ENCODE measurements around the gene SELENOW.
A peak's percentile ranks its signal among the peaks of the same experiment; 100 is the strongest.
"Not testable (repeated sequence)": the region's sequence is repeated elsewhere in the genome, so short reads cannot be mapped to it uniquely, and the experiment has no call there.

The SELENOW gene

GRCh38 chr19:47752440-47753211 lies 25.9 kb upstream of the SELENOW start:
- peaks cover 14% of the 10 kb centered on the region for H3K36me3 Mint-ChIP-seq
- no peaks in the 10 kb centered on the region for H3K9me3 Mint-ChIP-seq (ENCODE audit: low read depth)
- peaks cover 20% of the 10 kb centered on the region for H3K4me1 Mint-ChIP-seq (ENCODE audit: low read depth)
- H3K4me3 Mint-ChIP-seq: peak overlapping the region; percentile 5
- peak overlapping the region; percentile 34 for H3K27ac Mint-ChIP-seq
- H3K27me3 Mint-ChIP-seq: no peaks in the 10 kb centered on the region

- no peaks in the 10 kb centered on the region for H3K9me3 Mint-ChIP-seq (ENCODE audit: low read depth)
- H3K27ac Mint-ChIP-seq: peak overlapping the region; percentile 10
- H3K4me3 Mint-ChIP-seq: no peak overlapping the region
- peaks cover 6% of the 10 kb centered on the region for H3K4me1 Mint-ChIP-seq (ENCODE audit: low read depth)
- H3K36me3 Mint-ChIP-seq: peaks cover 15% of the 10 kb centered on the region
- H3K27me3 Mint-ChIP-seq: no peaks in the 10 kb centered on the region
Measured at GRCh38 chr19:47754206-47755064, 24.1 kb upstream of the SELENOW start.

DNA sequence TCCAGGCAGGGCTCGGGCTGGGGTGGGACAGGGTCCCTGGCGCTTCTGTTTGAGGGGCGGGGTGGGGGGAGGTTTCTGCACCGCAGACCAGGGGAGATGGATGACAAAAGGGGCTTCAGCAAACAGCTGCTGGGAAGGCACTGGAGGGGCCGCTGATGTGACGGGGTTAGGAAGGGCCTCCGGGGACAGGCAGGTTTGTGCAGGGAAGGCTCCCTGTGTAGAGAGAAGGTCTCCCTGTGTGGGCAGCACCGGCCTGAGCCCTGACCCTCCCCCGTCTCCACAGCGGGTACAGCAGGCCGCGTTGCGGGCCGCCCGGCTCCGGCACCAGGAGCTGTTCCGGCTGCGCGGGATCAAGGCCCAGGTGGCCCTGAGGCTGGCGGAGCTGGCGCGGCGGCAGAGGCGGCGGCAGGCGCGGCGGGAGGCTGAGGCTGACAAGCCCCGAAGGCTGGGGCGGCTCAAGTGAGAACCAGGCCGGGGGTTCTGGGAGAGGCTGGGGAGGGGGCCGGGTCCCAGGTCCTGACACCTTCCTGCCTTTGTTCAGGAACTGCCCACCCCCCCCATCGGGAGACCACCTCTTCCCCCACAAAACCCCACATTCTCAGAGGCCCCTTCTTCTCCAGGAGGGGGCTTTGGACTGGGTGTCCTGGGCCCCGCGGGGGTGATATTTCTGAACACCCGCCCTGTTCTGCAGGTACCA lies 23.3 kb upstream of the SELENOW start:
- Mint-ChIP-seq H3K36me3 (peaks cover 15% of the 10 kb centered on the region), H3K27ac (no peak overlapping the region), H3K9me3 (ENCODE audit: low read depth) (no peaks in the 10 kb centered on the region), H3K4me1 (ENCODE audit: low read depth) (peaks cover 3% of the 10 kb centered on the region), H3K27me3 (no peaks in the 10 kb centered on the region), H3K4me3 (no peak overlapping the region)

GRCh38 chr19:47755762-47756626 lies 22.5 kb upstream of the SELENOW start:
- no peaks in the 10 kb centered on the region for H3K9me3 Mint-ChIP-seq (ENCODE audit: low read depth)
- H3K4me3 Mint-ChIP-seq: no peak overlapping the region
- no peaks in the 10 kb centered on the region for H3K4me1 Mint-ChIP-seq (ENCODE audit: low read depth)
- H3K36me3 Mint-ChIP-seq: peaks cover 15% of the 10 kb centered on the region
- no peaks in the 10 kb centered on the region for H3K27me3 Mint-ChIP-seq
- H3K27ac Mint-ChIP-seq: no peak overlapping the region

DNA sequence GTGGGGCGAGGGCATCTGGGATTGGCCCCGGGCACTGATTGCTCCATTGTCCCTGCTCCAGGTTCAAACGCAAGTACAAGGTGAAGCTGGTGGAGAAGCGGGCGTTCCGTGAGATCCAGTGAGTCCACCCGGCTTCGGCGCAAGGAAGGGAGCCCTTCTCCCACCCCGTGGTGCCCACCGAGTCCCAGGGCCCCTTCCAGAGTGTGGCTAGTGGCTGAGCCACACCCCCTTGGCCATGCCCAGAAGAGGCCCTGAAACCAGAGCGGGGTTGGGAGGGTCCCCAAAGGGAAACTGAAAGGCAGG lies 21.9 kb upstream of the SELENOW start:
- no peaks in the 10 kb centered on the region for H3K9me3 Mint-ChIP-seq (ENCODE audit: low read depth)
- peaks cover 15% of the 10 kb centered on the region for H3K36me3 Mint-ChIP-seq
- no peak overlapping the region for H3K27ac Mint-ChIP-seq
- no peaks in the 10 kb centered on the region for H3K4me1 Mint-ChIP-seq (ENCODE audit: low read depth)
- no peaks in the 10 kb centered on the region for H3K27me3 Mint-ChIP-seq
- no peak overlapping the region for H3K4me3 Mint-ChIP-seq

- Mint-ChIP-seq H3K27ac (no peak overlapping the region), H3K4me3 (no peak overlapping the region), H3K9me3 (ENCODE audit: low read depth) (no peaks in the 10 kb centered on the region), H3K36me3 (peaks cover 15% of the 10 kb centered on the region), H3K27me3 (no peaks in the 10 kb centered on the region), H3K4me1 (ENCODE audit: low read depth) (no peaks in the 10 kb centered on the region)
Measured at GRCh38 chr19:47756953-47757608, 21.4 kb upstream of the SELENOW start.

DNA sequence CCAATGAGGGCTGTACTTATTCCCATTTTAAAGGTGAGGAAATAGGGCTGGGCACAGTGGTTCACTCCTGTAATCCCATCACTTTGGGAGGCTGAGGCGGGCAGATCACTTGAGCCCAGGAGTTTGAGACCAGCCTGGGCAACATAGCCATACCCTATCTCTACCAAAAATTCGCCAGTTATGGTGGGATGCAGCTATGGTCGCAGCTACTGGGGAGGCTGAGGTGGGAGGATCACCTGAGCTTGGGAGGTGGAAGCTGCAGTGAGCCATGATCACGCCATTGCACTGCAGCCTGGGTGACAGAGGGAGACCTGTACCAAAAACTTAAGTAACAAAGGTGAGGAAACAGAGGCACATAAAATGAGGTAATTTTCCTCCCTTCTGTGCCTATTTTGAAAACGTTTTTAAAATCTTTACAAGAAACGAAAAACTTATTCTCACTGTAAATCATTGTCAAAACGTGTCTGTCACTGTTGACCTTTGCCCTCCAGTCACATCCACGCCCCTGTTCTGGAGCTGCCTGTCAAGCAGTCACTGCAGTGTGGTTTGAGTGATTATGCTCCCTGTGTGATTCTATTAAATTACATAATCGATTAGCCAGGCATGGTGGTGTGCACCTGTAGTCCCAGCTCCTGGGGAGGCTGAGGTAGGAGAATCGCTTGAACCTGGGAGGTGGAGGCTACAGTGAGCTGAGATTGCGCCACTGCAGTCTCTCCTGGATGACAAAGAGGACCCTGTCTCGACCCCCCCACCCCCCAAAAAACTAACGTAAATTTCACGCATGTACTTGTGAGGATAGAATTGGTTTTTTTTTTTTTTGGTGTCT lies 20.7 kb upstream of the SELENOW start:
- Mint-ChIP-seq H3K9me3 (ENCODE audit: low read depth) (no peaks in the 10 kb centered on the region), H3K27ac (no peak overlapping the region), H3K36me3 (peaks cover 15% of the 10 kb centered on the region), H3K27me3 (no peaks in the 10 kb centered on the region), H3K4me1 (ENCODE audit: low read depth) (no peaks in the 10 kb centered on the region), H3K4me3 (no peak overlapping the region)

GRCh38 chr19:47758443-47758804 lies 20.1 kb upstream of the SELENOW start:
- peaks cover 13% of the 10 kb centered on the region for H3K36me3 Mint-ChIP-seq
- no peaks in the 10 kb centered on the region for H3K4me1 Mint-ChIP-seq (ENCODE audit: low read depth)

DNA sequence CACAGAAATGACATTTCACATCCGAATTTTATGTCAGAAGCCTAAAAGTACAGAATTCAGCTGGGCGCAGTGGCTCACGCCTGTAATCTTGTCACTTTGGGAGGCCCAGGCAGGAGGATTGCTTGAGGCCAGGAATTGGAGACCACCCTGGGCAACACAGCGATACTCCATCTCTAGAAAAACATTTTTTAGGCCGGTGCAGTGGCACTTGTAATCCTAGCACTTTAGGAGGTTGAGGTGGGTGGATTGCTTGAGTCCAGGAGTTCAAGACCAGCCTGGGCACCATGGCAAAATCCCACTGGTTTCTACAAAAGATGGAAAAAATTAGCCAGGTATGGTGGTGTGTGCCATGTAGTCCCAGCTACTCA lies 17.9 kb upstream of the SELENOW start:
- H3K27ac Mint-ChIP-seq: no peak overlapping the region
- no peaks in the 10 kb centered on the region for H3K9me3 Mint-ChIP-seq (ENCODE audit: low read depth)
- no peaks in the 10 kb centered on the region for H3K27me3 Mint-ChIP-seq
- H3K4me3 Mint-ChIP-seq: no peak overlapping the region
- peaks cover 9% of the 10 kb centered on the region for H3K36me3 Mint-ChIP-seq
- no peaks in the 10 kb centered on the region for H3K4me1 Mint-ChIP-seq (ENCODE audit: low read depth)

More at GRCh38 chr19:47758443-47758804, 20.1 kb upstream of the SELENOW start:
- no peaks in the 10 kb centered on the region for H3K27me3 Mint-ChIP-seq
- no peak overlapping the region for H3K4me3 Mint-ChIP-seq
- H3K9me3 Mint-ChIP-seq (ENCODE audit: low read depth): no peaks in the 10 kb centered on the region
- H3K27ac Mint-ChIP-seq: peak overlapping the region; percentile 6

DNA sequence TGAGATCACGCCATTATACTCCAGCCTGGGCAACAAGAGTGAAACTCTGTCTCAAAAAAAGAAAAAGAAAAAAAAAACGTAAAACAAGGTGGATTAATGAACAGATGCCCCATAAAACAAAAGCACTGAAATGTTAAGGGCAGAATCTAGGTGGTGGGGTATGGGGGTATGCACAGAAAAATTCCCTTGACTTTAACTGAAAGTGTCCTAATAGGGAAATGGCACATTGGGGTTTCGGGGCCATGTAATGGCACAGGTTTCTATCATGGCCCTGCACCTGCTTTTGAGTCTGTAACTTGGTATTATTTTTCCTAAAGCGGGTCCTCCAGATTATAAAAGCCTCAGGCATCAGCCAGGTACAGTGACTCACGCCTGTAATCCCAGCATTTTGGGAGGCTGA lies 16.9 kb upstream of the SELENOW start:
- Mint-ChIP-seq H3K9me3 (ENCODE audit: low read depth) (no peaks in the 10 kb centered on the region), H3K4me1 (ENCODE audit: low read depth) (no peaks in the 10 kb centered on the region), H3K36me3 (peaks cover 9% of the 10 kb centered on the region), H3K27me3 (no peaks in the 10 kb centered on the region), H3K4me3 (no peak overlapping the region), H3K27ac (no peak overlapping the region)

DNA sequence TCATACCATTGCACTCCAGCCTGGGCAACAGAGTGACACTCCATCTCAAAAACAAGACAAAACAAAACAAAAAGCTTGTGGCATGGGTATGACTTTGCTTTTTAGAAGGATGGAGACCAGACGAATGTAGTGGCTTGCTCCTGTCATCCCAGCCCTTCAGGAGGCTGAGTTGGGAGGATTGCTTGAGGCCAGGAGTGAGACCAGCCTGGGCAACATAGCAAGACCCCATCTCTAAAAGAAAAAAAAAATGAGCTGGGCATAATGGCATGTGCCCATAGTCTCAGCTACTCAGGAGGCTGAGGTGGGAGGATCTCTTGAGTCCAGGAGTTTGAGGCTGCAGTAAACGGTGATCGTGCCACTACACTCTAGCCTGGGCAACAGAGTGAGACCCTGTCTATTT lies 16.4 kb upstream of the SELENOW start:
- no peaks in the 10 kb centered on the region for H3K27me3 Mint-ChIP-seq
- no peaks in the 10 kb centered on the region for H3K9me3 Mint-ChIP-seq (ENCODE audit: low read depth)
- no peak overlapping the region for H3K4me3 Mint-ChIP-seq
- H3K4me1 Mint-ChIP-seq (ENCODE audit: low read depth): no peaks in the 10 kb centered on the region
- peaks cover 8% of the 10 kb centered on the region for H3K36me3 Mint-ChIP-seq
- H3K27ac Mint-ChIP-seq: no peak overlapping the region

DNA sequence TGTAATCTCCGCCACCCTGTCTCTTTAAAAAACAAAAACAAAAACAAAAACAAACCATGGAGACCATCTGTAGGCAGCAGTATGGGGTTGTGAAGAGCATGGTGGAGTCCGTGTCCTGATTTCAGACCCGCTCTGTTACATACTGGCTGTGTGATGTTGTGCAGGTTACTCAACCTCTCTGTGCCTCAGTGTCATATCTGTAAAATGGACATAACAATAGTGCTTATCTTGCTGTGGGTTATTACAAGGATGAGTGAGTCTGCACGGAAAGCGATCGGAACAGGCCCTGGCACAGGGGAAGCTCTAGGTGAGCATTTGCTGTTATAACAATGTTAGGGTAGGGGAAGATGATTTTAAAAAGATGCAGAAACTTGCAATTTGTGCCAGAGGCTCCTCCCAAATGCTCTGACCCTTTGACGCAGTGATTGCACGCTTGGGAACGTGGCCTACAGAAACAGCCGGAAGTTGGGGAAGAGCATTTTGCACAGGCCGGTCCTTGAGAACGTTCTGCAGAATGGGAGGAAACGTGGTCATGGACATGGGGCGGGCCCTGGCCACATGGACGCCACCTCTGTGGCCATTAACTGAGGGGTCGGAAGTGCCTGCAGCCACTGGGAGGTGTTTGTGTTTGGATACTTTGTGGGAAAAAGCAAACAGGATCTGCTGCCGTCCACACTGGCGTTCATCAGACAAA lies 15.7 kb upstream of the SELENOW start:
- no peaks in the 10 kb centered on the region for H3K4me1 Mint-ChIP-seq (ENCODE audit: low read depth)
- H3K27ac Mint-ChIP-seq: no peak overlapping the region
- peaks cover 7% of the 10 kb centered on the region for H3K36me3 Mint-ChIP-seq
- no peaks in the 10 kb centered on the region for H3K27me3 Mint-ChIP-seq
- H3K9me3 Mint-ChIP-seq (ENCODE audit: low read depth): no peaks in the 10 kb centered on the region
- H3K4me3 Mint-ChIP-seq: no peak overlapping the region

DNA sequence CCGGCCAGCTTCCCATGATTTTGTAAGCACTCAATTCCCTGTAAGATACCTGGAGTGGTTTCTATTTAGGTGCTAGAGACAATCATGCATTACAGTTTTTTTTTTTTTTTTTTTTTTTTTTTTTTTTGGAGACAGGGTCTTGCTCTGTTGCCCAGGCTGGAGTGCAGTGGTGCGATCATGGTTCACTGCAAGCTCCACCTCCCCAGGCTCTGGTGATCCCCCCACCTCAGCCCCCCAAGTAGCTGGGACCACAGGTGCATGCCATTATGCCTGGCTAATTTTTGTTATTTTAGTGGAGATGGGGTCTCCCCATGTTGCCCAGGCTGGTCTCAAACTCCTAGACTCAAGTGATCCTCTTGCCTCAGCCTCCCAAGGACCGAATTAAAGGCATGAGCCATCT lies 13.8 kb upstream of the SELENOW start:
- not testable (repeated sequence) for H3K27me3 Mint-ChIP-seq; H3K4me1 Mint-ChIP-seq (ENCODE audit: low read depth); H3K9me3 Mint-ChIP-seq (ENCODE audit: low read depth); H3K4me3 Mint-ChIP-seq; H3K27ac Mint-ChIP-seq; H3K36me3 Mint-ChIP-seq

Measured in activated naive CD8-positive, alpha-beta T cell (primary cell).